Superior temporal gyrus (tissue), 1 donor: ENCODE data around the gene NUAK2.
A peak's percentile ranks its signal among the peaks of the same experiment; 100 is the strongest.

Experiments used
- DNase-seq: peaks from one replicate; pipeline ENCODE4 v3.0.0-alpha.2; 2016; ENCODE audit errors: extremely low spot score

Gene NUAK2

GRCh38 chr1:205319081-205320018, 2.2 kb downstream of the NUAK2 start:
- no peak for DNase-seq

- DNase-seq, result no peak
Observed at GRCh38 chr1:205318231-205318991, 3.1 kb downstream of the NUAK2 start.

- DNase-seq, result no peak
Observed at GRCh38 chr1:205317311-205317917, 4.1 kb downstream of the NUAK2 start.

GRCh38 chr1:205316161-205316566, 5.4 kb downstream of the NUAK2 start:
- DNase-seq, result no peak

- DNase-seq, result no peak
Observed at GRCh38 chr1:205315008-205315618, 6.4 kb downstream of the NUAK2 start.

- DNase-seq, result peak; percentile 56
Observed at GRCh38 chr1:205313563-205314308, 7.8 kb downstream of the NUAK2 start.

GRCh38 chr1:205312866-205313562, 8.5 kb downstream of the NUAK2 start:
- no peak for DNase-seq

- DNase-seq, result no peak
Observed at GRCh38 chr1:205310976-205311704, 10.4 kb downstream of the NUAK2 start.

GRCh38 chr1:205309741-205310140, 11.8 kb downstream of the NUAK2 start:
- DNase-seq, result no peak

GRCh38 chr1:205306929-205307566, 14.5 kb downstream of the NUAK2 start:
- no peak for DNase-seq

- DNase-seq, result no peak
Observed at GRCh38 chr1:205304695-205305070, 16.9 kb downstream of the NUAK2 start.

- DNase-seq, result no peak
Observed at GRCh38 chr1:205304046-205304694, 17.4 kb downstream of the NUAK2 start.

GRCh38 chr1:205303247-205303888, 18.2 kb downstream of the NUAK2 start:
- DNase-seq, result no peak

- DNase-seq, result no peak
Observed at GRCh38 chr1:205301842-205302588, 19.5 kb downstream of the NUAK2 start.

- DNase-seq, result no peak
Observed at GRCh38 chr1:205301205-205301821, 20.2 kb downstream of the NUAK2 start.

GRCh38 chr1:205300149-205300548, 21.4 kb downstream of the NUAK2 start:
- DNase-seq, result no peak
